ENCODE measurements around the gene ATAD3A. TPM values are rescaled to one million over a fixed set of nuclear protein-coding genes. Genes with fewer than 3 reads are reported as not detected.

Gene ATAD3A
- total and polyA plus RNA-seq, 2 experiments from 2014 or later: 16.7 to 46.7 TPM

GRCh38 chr1:1487701-1488100, 24.3 kb upstream of the ATAD3A start:
- no peaks in the 10 kb centered on the region for H3K9me3 ChIP-seq (ENCODE audit: low read depth)
- 100% methylated on average over 17 of the region's 18 CpGs for WGBS (ENCODE audit: low lambda C conversion rate, missing lambda C conversion rate)
- no peak overlapping the region for H3K4me2 ChIP-seq
- TF ChIP-seq EZH2 (IDR thresholded peaks at IDR 0.05; ENCODE audit: borderline replicate concordance) (no peak), CTCF (IDR thresholded peaks at IDR 0.05; ENCODE audit: poor library complexity) (no peak), EZH2phosphoT487 (IDR thresholded peaks at IDR 0.05; ENCODE audit: low read depth, severe bottlenecking, unreplicated experiment) (no peak)
- no peaks in the 10 kb centered on the region for H3K4me1 ChIP-seq (ENCODE audit: insufficient read depth)
- H3K27me3 ChIP-seq: no peaks in the 10 kb centered on the region
- H3K9me2 ChIP-seq (replicated peaks; ENCODE audit: insufficient read depth): no peaks in the 10 kb centered on the region
- no peak overlapping the region for H3K27ac ChIP-seq
- H4K20me1 ChIP-seq (ENCODE audit: insufficient read depth, poor library complexity, severe bottlenecking): no peaks in the 10 kb centered on the region
- H3K36me3 ChIP-seq (replicated peaks; ENCODE audit: insufficient read depth, low read depth): no peaks in the 10 kb centered on the region
- no peaks in the 10 kb centered on the region for H3K79me2 ChIP-seq
- no peak overlapping the region for H2AFZ ChIP-seq
- H3K4me3 ChIP-seq: no peak overlapping the region
- DNase-seq (ENCODE audit: low spot score): no peak

- no peaks in the 10 kb centered on the region for H3K36me3 ChIP-seq (replicated peaks; ENCODE audit: insufficient read depth, low read depth)
- no peaks in the 10 kb centered on the region for H3K4me1 ChIP-seq (ENCODE audit: insufficient read depth)
- no peak overlapping the region for H3K4me2 ChIP-seq
- 98% methylated on average over 16 of the region's 16 CpGs for WGBS (ENCODE audit: low lambda C conversion rate, missing lambda C conversion rate)
- no peak overlapping the region for H3K27ac ChIP-seq
- DNase-seq (ENCODE audit: low spot score): no peak
- no peaks in the 10 kb centered on the region for H3K27me3 ChIP-seq
- TF ChIP-seq CTCF (IDR thresholded peaks at IDR 0.05; ENCODE audit: poor library complexity): no peak
- no peak overlapping the region for H3K4me3 ChIP-seq
- no peaks in the 10 kb centered on the region for H3K9me3 ChIP-seq (ENCODE audit: low read depth)
- H3K79me2 ChIP-seq: no peaks in the 10 kb centered on the region
- no peaks in the 10 kb centered on the region for H3K9me2 ChIP-seq (replicated peaks; ENCODE audit: insufficient read depth)
- H2AFZ ChIP-seq: no peak overlapping the region
- H4K20me1 ChIP-seq (ENCODE audit: insufficient read depth, poor library complexity, severe bottlenecking): no peaks in the 10 kb centered on the region
These were observed 22.7 kb upstream of the ATAD3A start for GRCh38 chr1:1489231-1489630.

- H2AFZ ChIP-seq: no peak overlapping the region
- no peaks in the 10 kb centered on the region for H3K27me3 ChIP-seq
- H3K4me1 ChIP-seq (ENCODE audit: insufficient read depth): no peaks in the 10 kb centered on the region
- no peak overlapping the region for H3K4me3 ChIP-seq
- no peak overlapping the region for H3K4me2 ChIP-seq
- H4K20me1 ChIP-seq (ENCODE audit: insufficient read depth, poor library complexity, severe bottlenecking): no peaks in the 10 kb centered on the region
- H3K79me2 ChIP-seq: no peaks in the 10 kb centered on the region
- no peaks in the 10 kb centered on the region for H3K9me2 ChIP-seq (replicated peaks; ENCODE audit: insufficient read depth)
- no peaks in the 10 kb centered on the region for H3K36me3 ChIP-seq (replicated peaks; ENCODE audit: insufficient read depth, low read depth)
- H3K9me3 ChIP-seq (ENCODE audit: low read depth): no peaks in the 10 kb centered on the region
- DNase-seq (ENCODE audit: low spot score): no peak
- H3K27ac ChIP-seq: no peak overlapping the region
- no peak for TF ChIP-seq EZH2phosphoT487 (IDR thresholded peaks at IDR 0.05; ENCODE audit: low read depth, severe bottlenecking, unreplicated experiment)
- no peak for TF ChIP-seq CTCF (IDR thresholded peaks at IDR 0.05; ENCODE audit: poor library complexity)
- no peak for TF ChIP-seq EZH2 (IDR thresholded peaks at IDR 0.05; ENCODE audit: borderline replicate concordance)
- 98% methylated on average over 13 of the region's 19 CpGs for WGBS (ENCODE audit: low lambda C conversion rate, missing lambda C conversion rate)
These were observed 22.1 kb upstream of the ATAD3A start for GRCh38 chr1:1489861-1490260.

- H3K4me1 ChIP-seq (ENCODE audit: insufficient read depth): no peaks in the 10 kb centered on the region
- no peaks in the 10 kb centered on the region for H3K79me2 ChIP-seq
- H2AFZ ChIP-seq: no peak overlapping the region
- H4K20me1 ChIP-seq (ENCODE audit: insufficient read depth, poor library complexity, severe bottlenecking): no peaks in the 10 kb centered on the region
- DNase-seq (ENCODE audit: low spot score): no peak
- H3K36me3 ChIP-seq (replicated peaks; ENCODE audit: insufficient read depth, low read depth): no peaks in the 10 kb centered on the region
- TF ChIP-seq EZH2 (IDR thresholded peaks at IDR 0.05; ENCODE audit: borderline replicate concordance): no peak
- no peak for TF ChIP-seq CTCF (IDR thresholded peaks at IDR 0.05; ENCODE audit: poor library complexity)
- TF ChIP-seq EZH2phosphoT487 (IDR thresholded peaks at IDR 0.05; ENCODE audit: low read depth, severe bottlenecking, unreplicated experiment): no peak
- no peaks in the 10 kb centered on the region for H3K9me2 ChIP-seq (replicated peaks; ENCODE audit: insufficient read depth)
- no peak overlapping the region for H3K4me2 ChIP-seq
- no peak overlapping the region for H3K4me3 ChIP-seq
- H3K27me3 ChIP-seq: no peaks in the 10 kb centered on the region
- 97% methylated on average over 18 of the region's 25 CpGs for WGBS (ENCODE audit: low lambda C conversion rate, missing lambda C conversion rate)
- H3K9me3 ChIP-seq (ENCODE audit: low read depth): no peaks in the 10 kb centered on the region
- no peak overlapping the region for H3K27ac ChIP-seq
These were observed 21.2 kb upstream of the ATAD3A start for GRCh38 chr1:1490633-1491230.

Data from hepatocyte (in vitro differentiated cells).